Keratinocyte (primary cell): ENCODE data around the gene RARA.

Source experiments
- EZH2 ChIP-seq: IDR thresholded peaks from one replicate; pipeline ENCODE4 v1.6.1; 2012; ENCODE audit warnings: inconsistent platforms, mild to moderate bottlenecking, low read length, moderate library complexity
- TF ChIP-seq, protein P1 (sequence below), 3 experiments: IDR thresholded peaks in 1 of 3; conservative IDR thresholded peaks in 1 of 3; optimal IDR thresholded peaks in 1 of 3; 2 replicates in 2 of 3; 3 replicates in 1 of 3; pipeline versions ENCODE3 to v1.5.1; 2011; ENCODE audit warnings: low read length in 3 of 3, mild to moderate bottlenecking in 3 of 3, moderate library complexity in 2 of 3, control low read depth in 1 of 3, inconsistent platforms in 1 of 3; ENCODE audit not compliant: insufficient read depth in 2 of 3; ENCODE audit errors: extremely low read depth in 1 of 3

DNA sequence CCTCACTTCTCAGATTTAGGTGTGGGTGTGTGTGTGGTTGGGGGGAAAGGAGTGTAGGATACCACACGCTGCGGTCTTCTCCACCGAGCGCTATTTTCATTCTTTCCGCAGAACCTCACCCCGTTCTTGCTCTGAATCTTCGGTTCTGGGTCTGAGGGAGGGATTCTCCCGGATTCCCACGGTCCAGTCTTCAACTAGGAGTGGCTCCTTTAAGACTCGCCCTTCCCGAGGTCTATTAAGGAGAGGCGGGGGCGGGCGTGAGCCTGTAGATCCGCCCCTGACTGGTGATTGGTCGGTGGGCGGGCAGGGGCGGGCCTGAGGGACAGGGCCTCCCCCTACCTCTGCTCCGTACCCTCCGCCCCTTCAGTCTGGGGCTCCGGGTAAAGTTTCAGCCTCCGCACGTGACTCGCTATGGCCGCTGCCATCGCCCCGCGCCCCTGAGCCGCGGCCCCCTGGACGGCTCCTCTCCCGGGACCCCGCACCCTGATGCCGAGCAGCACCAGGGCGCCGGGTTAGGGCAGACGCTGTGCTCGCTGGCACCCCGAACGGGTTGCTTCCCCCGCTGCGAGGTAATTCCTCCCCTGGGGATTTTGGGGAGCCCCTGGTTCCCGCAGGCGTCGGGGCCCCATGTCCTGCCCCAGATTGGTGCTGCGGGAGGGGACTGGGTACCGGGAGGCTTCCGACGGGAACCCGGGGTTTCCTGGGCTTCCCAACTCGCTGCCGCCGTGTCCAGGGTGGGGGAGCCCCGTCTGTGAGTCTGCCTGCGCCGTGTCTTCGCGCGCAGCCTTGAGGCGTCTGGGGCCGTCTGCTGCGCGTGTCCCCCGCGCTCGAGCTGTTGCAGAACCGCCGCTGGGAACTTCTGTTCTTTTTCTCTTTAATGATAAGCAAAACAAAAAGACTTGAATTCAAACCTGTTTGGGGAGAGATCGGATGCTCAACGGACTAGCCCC lies 9.2 kb downstream of the RARA start:
- TF ChIP-seq, protein P1, sequence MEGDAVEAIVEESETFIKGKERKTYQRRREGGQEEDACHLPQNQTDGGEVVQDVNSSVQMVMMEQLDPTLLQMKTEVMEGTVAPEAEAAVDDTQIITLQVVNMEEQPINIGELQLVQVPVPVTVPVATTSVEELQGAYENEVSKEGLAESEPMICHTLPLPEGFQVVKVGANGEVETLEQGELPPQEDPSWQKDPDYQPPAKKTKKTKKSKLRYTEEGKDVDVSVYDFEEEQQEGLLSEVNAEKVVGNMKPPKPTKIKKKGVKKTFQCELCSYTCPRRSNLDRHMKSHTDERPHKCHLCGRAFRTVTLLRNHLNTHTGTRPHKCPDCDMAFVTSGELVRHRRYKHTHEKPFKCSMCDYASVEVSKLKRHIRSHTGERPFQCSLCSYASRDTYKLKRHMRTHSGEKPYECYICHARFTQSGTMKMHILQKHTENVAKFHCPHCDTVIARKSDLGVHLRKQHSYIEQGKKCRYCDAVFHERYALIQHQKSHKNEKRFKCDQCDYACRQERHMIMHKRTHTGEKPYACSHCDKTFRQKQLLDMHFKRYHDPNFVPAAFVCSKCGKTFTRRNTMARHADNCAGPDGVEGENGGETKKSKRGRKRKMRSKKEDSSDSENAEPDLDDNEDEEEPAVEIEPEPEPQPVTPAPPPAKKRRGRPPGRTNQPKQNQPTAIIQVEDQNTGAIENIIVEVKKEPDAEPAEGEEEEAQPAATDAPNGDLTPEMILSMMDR (optimal IDR thresholded peaks at IDR 0.05 in 1 of 3, IDR thresholded peaks at IDR 0.05 in 1 of 3, conservative IDR thresholded peaks at IDR 0.05 in 1 of 3; ENCODE audit: extremely low read depth in 1 of 3, insufficient read depth in 2 of 3, low read length in 3 of 3) = peak in 1 of 3 experiments; percentile 2
- TF ChIP-seq EZH2 = no peak
